Esophagus squamous epithelium (tissue), 5 donors: ENCODE results near the gene TMEM119. TPM values are rescaled to one million over a fixed set of nuclear protein-coding genes. Genes with fewer than 3 reads are reported as not detected.
"Not testable (repeated sequence)": the region's sequence is repeated elsewhere in the genome, so short reads cannot be mapped to it uniquely, and the experiment has no call there.

ENCODE experiments used
- DNase-seq: peaks from one replicate; lab custom pipeline; 2025; lab: John Stamatoyannopoulos, UW
- H3K27ac ChIP-seq, 4 donors: fragments of 200-600 bp; sonication (generic); one replicate each; pipeline ENCODE4 v1.5.1; 2016 to 2019; ENCODE audit warnings: mild to moderate bottlenecking in 1 of 4
- H3K27me3 ChIP-seq, 4 donors: fragments of 200-600 bp; sonication (generic); 1 replicate in 3 of 4; 2 replicates in 1 of 4; pipeline versions ENCODE4 v1.5.1 to v1.6.0; 2017 to 2021; ENCODE audit warnings: antibody characterized with exemption in 1 of 4
- H3K36me3 ChIP-seq, 3 donors: fragments of 200-600 bp; sonication (generic); one replicate each; pipeline ENCODE4 v1.5.1; 2016 to 2019
- H3K4me1 ChIP-seq, 3 donors: fragments of 200-600 bp; sonication (generic); one replicate each; pipeline ENCODE4 v1.5.1; 2017 to 2019
- H3K4me3 ChIP-seq, 4 donors: fragments of 200-600 bp; sonication (generic); 1 replicate in 3 of 4; 2 replicates in 1 of 4; pipeline ENCODE4 v1.5.1; 2016 to 2019; ENCODE audit warnings: mild to moderate bottlenecking in 2 of 4, moderate library complexity in 1 of 4
- H3K9me3 ChIP-seq, 3 donors: fragments of 200-600 bp; sonication (generic); one replicate each; pipeline ENCODE4 v1.5.1; 2016 to 2019
- POLR2A ChIP-seq, 4 donors: fragments of 450-650 bp; IDR thresholded peaks; one replicate each; pipeline ENCODE4 v1.6.1; 2017; ENCODE audit warnings: antibody characterized with exemption in 4 of 4, mild to moderate bottlenecking in 4 of 4, moderate library complexity in 3 of 4
- WGBS, 2 donors: methylation state at CpG; one replicate each; pipeline ENCODE4 v1.1.5; 2018; 5-methylcytosine and 5-hydroxymethylcytosine counted together
- intact Hi-C: fragments of 100-400 bp; cut with DNase I; formaldehyde crosslinking; loops from one replicate; pipeline ENCODE4 v1.15.0; 2022
- total RNA-seq, 4 donors: library from RNA; depleted of rRNA; stranded (reverse); fragments of >200 nt; gene quantifications; one replicate each; pipeline ENCODE4 v1.1.0, GENCODE V29; 2016
- TF ChIP-seq, protein P1 (sequence below), 6 experiments: fragments of 450-650 bp in 4 of 6; fragments of 200-600 bp in 2 of 6; sonication (generic) in 2 of 6; IDR thresholded peaks; one replicate each; pipeline ENCODE4 v1.5.1; 2016 to 2019; ENCODE audit warnings: antibody characterized with exemption in 6 of 6, mild to moderate bottlenecking in 4 of 6, moderate library complexity in 4 of 6
- donor health status: DM: yes; HTN: yes; CAD: no.

Gene TMEM119
- total RNA-seq, 4 donors from 2014 or later = 0.08 to 4.8 (median 2.0) TPM

GRCh38 chr12:108575199-108575912 is 22.5 kb downstream of the TMEM119 start:
- Histone ChIP-seq H3K4me3 (no peak overlapping the region), H3K27me3 (no peaks in the 10 kb centered on the region), H3K36me3 (peaks cover 0 to under 1% (median 0%) of the 10 kb centered on the region in 3 donors), H3K27ac (no peak overlapping the region), H3K4me1 (no peaks in the 10 kb centered on the region), H3K9me3 (no peaks in the 10 kb centered on the region)
- TF ChIP-seq POLR2A (IDR thresholded peaks at IDR 0.05) = no peak
- TF ChIP-seq, protein P1, sequence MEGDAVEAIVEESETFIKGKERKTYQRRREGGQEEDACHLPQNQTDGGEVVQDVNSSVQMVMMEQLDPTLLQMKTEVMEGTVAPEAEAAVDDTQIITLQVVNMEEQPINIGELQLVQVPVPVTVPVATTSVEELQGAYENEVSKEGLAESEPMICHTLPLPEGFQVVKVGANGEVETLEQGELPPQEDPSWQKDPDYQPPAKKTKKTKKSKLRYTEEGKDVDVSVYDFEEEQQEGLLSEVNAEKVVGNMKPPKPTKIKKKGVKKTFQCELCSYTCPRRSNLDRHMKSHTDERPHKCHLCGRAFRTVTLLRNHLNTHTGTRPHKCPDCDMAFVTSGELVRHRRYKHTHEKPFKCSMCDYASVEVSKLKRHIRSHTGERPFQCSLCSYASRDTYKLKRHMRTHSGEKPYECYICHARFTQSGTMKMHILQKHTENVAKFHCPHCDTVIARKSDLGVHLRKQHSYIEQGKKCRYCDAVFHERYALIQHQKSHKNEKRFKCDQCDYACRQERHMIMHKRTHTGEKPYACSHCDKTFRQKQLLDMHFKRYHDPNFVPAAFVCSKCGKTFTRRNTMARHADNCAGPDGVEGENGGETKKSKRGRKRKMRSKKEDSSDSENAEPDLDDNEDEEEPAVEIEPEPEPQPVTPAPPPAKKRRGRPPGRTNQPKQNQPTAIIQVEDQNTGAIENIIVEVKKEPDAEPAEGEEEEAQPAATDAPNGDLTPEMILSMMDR (IDR thresholded peaks at IDR 0.05) = no peak
- 88 to 93% methylated on average over 7 to 9 of the region's 9 CpGs for WGBS, 2 donors
- DNase-seq = no peak
- intact Hi-C loops = loop anchor here (10.0 kb wide), 1 partner anchor 289 kb away; no protein-coding TSS in a partner anchor

GRCh38 chr12:108574276-108574675 is 23.6 kb downstream of the TMEM119 start:
- not testable (repeated sequence) for H3K9me3 ChIP-seq, DNase-seq, H3K4me3 ChIP-seq, H3K4me1 ChIP-seq, H3K27ac ChIP-seq, H3K27me3 ChIP-seq
- H3K36me3 ChIP-seq = peaks cover 0 to 11% (median 0%) of the 10 kb centered on the region in 3 donors
- 89 to 100% methylated on average over 1 of the region's 1 CpG for WGBS, 2 donors
- intact Hi-C loops = loop anchor here (10.0 kb wide), 1 partner anchor 291 kb away; no protein-coding TSS in a partner anchor

DNA sequence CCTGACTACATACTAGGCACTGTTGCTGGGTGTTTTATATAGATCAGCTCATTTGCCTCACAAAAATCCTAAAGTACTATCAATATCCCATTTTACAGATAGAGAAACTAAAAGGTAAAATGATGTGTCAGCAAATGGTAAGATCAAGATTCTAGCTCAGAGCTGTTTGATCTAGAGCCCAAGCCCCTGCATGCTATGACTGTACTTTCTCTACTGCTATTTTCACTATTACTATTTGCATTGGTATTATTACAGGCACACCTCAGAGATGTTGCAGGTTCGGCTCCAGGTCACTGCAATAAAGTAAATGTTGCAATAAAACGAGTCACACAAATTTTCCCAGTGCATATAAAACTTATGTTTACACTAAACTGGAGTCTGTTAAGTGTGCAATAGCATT is 24.6 kb downstream of the TMEM119 start:
- no peak overlapping the region for H3K4me3 ChIP-seq
- H3K9me3 ChIP-seq = no peaks in the 10 kb centered on the region
- no peak for TF ChIP-seq POLR2A (IDR thresholded peaks at IDR 0.05)
- TF ChIP-seq, protein P1 (IDR thresholded peaks at IDR 0.05) = no peak
- no peak overlapping the region for H3K27ac ChIP-seq
- 2 to 33% methylated on average over 2 of the region's 2 CpGs for WGBS, 2 donors
- no peaks in the 10 kb centered on the region for H3K27me3 ChIP-seq
- no peaks in the 10 kb centered on the region for H3K4me1 ChIP-seq
- DNase-seq = no peak
- peaks cover 0 to 21% (median 1%) of the 10 kb centered on the region in 3 donors for H3K36me3 ChIP-seq
- intact Hi-C loops = loop anchor here (10.0 kb wide), 1 partner anchor 291 kb away; no protein-coding TSS in a partner anchor

DNA sequence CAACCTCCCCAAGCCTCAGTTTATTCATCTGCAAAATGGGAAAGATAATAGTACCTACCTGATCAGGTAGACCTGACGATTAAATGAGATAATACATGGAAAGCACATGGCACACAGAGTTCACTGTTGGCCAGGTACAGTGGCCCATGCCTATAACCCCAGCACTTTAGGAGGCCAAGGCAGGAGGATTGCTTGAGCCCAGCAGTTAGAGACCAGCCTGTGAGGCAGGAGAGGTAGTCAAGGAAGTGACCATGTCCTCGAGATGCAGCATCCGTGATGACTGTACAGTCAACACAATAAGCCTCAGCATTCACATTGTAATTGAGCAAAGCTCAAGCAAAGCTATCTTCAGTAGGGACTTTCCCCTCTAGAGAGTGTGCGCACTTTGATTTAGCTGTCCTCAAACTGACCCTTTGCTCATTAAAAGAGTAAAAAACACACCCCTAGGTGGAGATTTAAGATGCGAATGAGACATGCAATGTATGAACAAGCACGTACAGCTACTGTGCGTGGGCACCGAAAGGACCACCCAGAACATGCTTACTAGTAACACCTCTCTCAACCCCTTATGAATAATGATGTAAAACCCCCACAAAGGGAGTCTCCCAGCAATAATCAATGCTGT is 25.6 kb downstream of the TMEM119 start:
- H3K27ac ChIP-seq = no peak overlapping the region
- WGBS, 2 donors = 48 to 49% methylated on average over 7 of the region's 8 CpGs
- no peak for DNase-seq
- H3K4me1 ChIP-seq = peaks cover 0 to 8% (median 0%) of the 10 kb centered on the region in 3 donors
- TF ChIP-seq, protein P1 (IDR thresholded peaks at IDR 0.05) = no peak
- TF ChIP-seq POLR2A (IDR thresholded peaks at IDR 0.05) = no peak
- intact Hi-C loops = loop anchor here (10.0 kb wide), 1 partner anchor 293 kb away; no protein-coding TSS in a partner anchor
- no peaks in the 10 kb centered on the region for H3K9me3 ChIP-seq
- no peak overlapping the region for H3K4me3 ChIP-seq
- peaks cover 0 to 31% (median 12%) of the 10 kb centered on the region in 3 donors for H3K36me3 ChIP-seq
- H3K27me3 ChIP-seq = no peaks in the 10 kb centered on the region

DNA sequence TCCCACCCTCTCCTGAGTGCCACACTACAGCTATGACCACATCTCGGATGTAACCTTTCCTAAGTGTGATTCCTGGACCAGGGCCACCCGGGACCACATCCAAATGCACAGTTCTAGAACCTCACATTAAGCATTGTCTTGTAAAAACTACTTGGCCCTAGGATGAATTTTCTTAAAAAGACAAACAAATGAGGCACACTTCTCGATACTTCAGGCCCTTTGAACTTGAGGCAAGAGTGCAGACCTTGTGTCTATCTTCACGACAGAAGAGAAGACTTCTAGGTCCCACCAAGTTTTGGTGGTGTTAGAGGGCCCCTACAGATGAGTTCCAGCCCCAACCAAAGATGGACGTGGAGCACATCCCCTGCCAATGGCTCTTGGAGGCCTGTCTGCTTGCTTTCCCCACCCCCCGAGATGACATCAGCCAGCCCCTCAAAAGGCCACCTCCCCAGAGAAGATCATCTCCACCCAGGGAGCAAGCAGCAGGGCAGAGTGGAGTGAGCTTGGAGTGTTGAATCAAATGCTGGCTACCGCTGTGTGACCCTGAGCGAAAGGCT is 26.2 kb downstream of the TMEM119 start:
- Histone ChIP-seq H3K36me3 (peaks cover 0 to 37% (median 18%) of the 10 kb centered on the region in 3 donors), H3K27ac (no peak overlapping the region), H3K27me3 (no peaks in the 10 kb centered on the region), H3K4me3 (no peak overlapping the region), H3K9me3 (no peaks in the 10 kb centered on the region), H3K4me1 (peaks cover 0 to 14% (median 0%) of the 10 kb centered on the region in 3 donors)
- TF ChIP-seq, protein P1 (IDR thresholded peaks at IDR 0.05) = no peak
- TF ChIP-seq POLR2A (IDR thresholded peaks at IDR 0.05) = no peak
- WGBS, 2 donors = 83 to 85% methylated on average over 5 to 7 of the region's 8 CpGs
- intact Hi-C loops = loop anchor here (10.0 kb wide), 1 partner anchor 293 kb away; no protein-coding TSS in a partner anchor
- DNase-seq = no peak
